SK-N-SH treated with all-trans-retinoic acid at 6 μM for 48 hours (cell line): ENCODE measurements around the gene APLN.

ENCODE experiments used
- ATAC-seq: fragments of 200-7000 bp; cut with Tn5 transposase; 3 replicates; pipeline ENCODE4 v1.9.1; 2020; ENCODE audit warnings: mild to moderate bottlenecking, moderate library complexity
- ARNTL ChIP-seq: fragments of 450-650 bp; formaldehyde crosslinking; IDR thresholded peaks from 2 replicates; pipeline ENCODE4 v1.5.0; 2020; ENCODE audit warnings: low read depth, mild to moderate bottlenecking, moderate library complexity, borderline replicate concordance
- CREB5 ChIP-seq: fragments of 250-450 bp; sonication (Bioruptor Pico); IDR thresholded peaks from 2 replicates; pipeline ENCODE4 v1.5.1; 2020; ENCODE audit warnings: low read depth, mild to moderate bottlenecking, moderate library complexity
- CSDC2 ChIP-seq: fragments of 250-450 bp; sonication (Bioruptor Pico); IDR thresholded peaks from 2 replicates; pipeline ENCODE4 v1.5.0; 2020; ENCODE audit warnings: mild to moderate bottlenecking, moderate library complexity
- CSRNP3 ChIP-seq: fragments of 250-450 bp; sonication (Bioruptor Pico); IDR thresholded peaks from 2 replicates; pipeline ENCODE4 v1.5.1; 2021; ENCODE audit warnings: mild to moderate bottlenecking, moderate library complexity
- ESRRG ChIP-seq: fragments of 250-450 bp; sonication (Bioruptor Pico); IDR thresholded peaks from 2 replicates; pipeline ENCODE4 v1.6.1; 2021; ENCODE audit warnings: mild to moderate bottlenecking
- GLIS3 ChIP-seq: fragments of 250-450 bp; sonication (Bioruptor Pico); IDR thresholded peaks from 2 replicates; pipeline ENCODE4 v1.5.0; 2020; ENCODE audit warnings: mild to moderate bottlenecking, moderate library complexity
- ISL1 ChIP-seq: fragments of 250-450 bp; sonication (Bioruptor Pico); IDR thresholded peaks from 2 replicates; pipeline ENCODE4 v2.1.2; 2022; ENCODE audit warnings: mild to moderate bottlenecking, moderate library complexity
- OSR1 ChIP-seq: fragments of 250-450 bp; sonication (Bioruptor Pico); IDR thresholded peaks from 2 replicates; pipeline ENCODE4 v1.8.0; 2022; ENCODE audit warnings: moderate library complexity, mild to moderate bottlenecking, inconsistent platforms
- PATZ1 ChIP-seq: fragments of 250-450 bp; sonication (Bioruptor Pico); IDR thresholded peaks from 2 replicates; pipeline ENCODE4 v1.8.0; 2020; ENCODE audit warnings: mild to moderate bottlenecking, moderate library complexity, borderline replicate concordance
- POU6F1 ChIP-seq: fragments of 250-450 bp; sonication (Bioruptor Pico); IDR thresholded peaks from 2 replicates; pipeline ENCODE4 v1.8.0; 2021; ENCODE audit warnings: low read depth, mild to moderate bottlenecking, moderate library complexity, borderline replicate concordance
- PPARA ChIP-seq: fragments of 250-450 bp; sonication (Bioruptor Pico); IDR thresholded peaks from 2 replicates; pipeline ENCODE4 v1.5.0; 2020; ENCODE audit warnings: mild to moderate bottlenecking, borderline replicate concordance
- RARB ChIP-seq: fragments of 250-450 bp; sonication (Bioruptor Pico); IDR thresholded peaks from 2 replicates; pipeline ENCODE4 v1.8.0; 2021; ENCODE audit warnings: mild to moderate bottlenecking, moderate library complexity
- SNAI2 ChIP-seq: fragments of 250-450 bp; sonication (Bioruptor Pico); IDR thresholded peaks from 2 replicates; pipeline ENCODE4 v1.5.0; 2020; ENCODE audit warnings: mild to moderate bottlenecking, moderate library complexity
- TCF4 ChIP-seq: fragments of 250-450 bp; sonication (Bioruptor Pico); IDR thresholded peaks from 2 replicates; pipeline ENCODE4 v1.8.0; 2021; ENCODE audit warnings: mild to moderate bottlenecking, moderate library complexity, borderline replicate concordance
- TOX ChIP-seq: fragments of 250-450 bp; sonication (Bioruptor Pico); IDR thresholded peaks from 2 replicates; pipeline ENCODE4 v1.8.0; 2021; ENCODE audit warnings: mild to moderate bottlenecking, moderate library complexity, borderline replicate concordance
- TSHZ2 ChIP-seq: fragments of 250-450 bp; sonication (Bioruptor Pico); IDR thresholded peaks from 2 replicates; pipeline ENCODE4 v1.5.0; 2020; ENCODE audit warnings: mild to moderate bottlenecking, moderate library complexity
- ZC3H10 ChIP-seq: fragments of 250-450 bp; sonication (Bioruptor Pico); IDR thresholded peaks from 2 replicates; pipeline ENCODE4 v1.5.1; 2021; ENCODE audit warnings: mild to moderate bottlenecking, moderate library complexity
- ZFP3 ChIP-seq: fragments of 250-450 bp; sonication (Bioruptor Pico); IDR thresholded peaks from 2 replicates; pipeline ENCODE4 v1.5.0; 2020; ENCODE audit warnings: mild to moderate bottlenecking, moderate library complexity
- ZNF565 ChIP-seq: fragments of 450-650 bp; formaldehyde crosslinking; conservative IDR thresholded peaks from 2 replicates; pipeline ENCODE4 v1.5.0; 2020; ENCODE audit warnings: low read depth, mild to moderate bottlenecking, moderate library complexity
- ZNF8 ChIP-seq: fragments of 450-650 bp; formaldehyde crosslinking; IDR thresholded peaks from 2 replicates; pipeline ENCODE4 v1.5.0; 2020; ENCODE audit warnings: mild to moderate bottlenecking, moderate library complexity

Gene APLN

GRCh38 chrX:129690435-129690834, 35.7 kb upstream of the APLN start (continued):
- TF ChIP-seq POU6F1 (CRISPR knock-in tag): no peak
- no peak for TF ChIP-seq TCF4 (CRISPR knock-in tag)
- no peak for TF ChIP-seq ARNTL (CRISPR knock-in tag)
- no peak for TF ChIP-seq ZC3H10 (CRISPR knock-in tag)
- no peak for TF ChIP-seq ZNF8
- TF ChIP-seq, all 23 proteins: peak for 0

GRCh38 chrX:129689796-129690195, 35.0 kb upstream of the APLN start:
- no peak for ATAC-seq
- TF ChIP-seq CSDC2 (CRISPR knock-in tag): no peak
- TF ChIP-seq RARB (CRISPR knock-in tag): no peak
- TF ChIP-seq ISL1 (CRISPR knock-in tag): no peak
- no peak for TF ChIP-seq TCF4 (CRISPR knock-in tag)
- TF ChIP-seq OSR1 (CRISPR knock-in tag): no peak
- no peak for TF ChIP-seq ZNF8
- no peak for TF ChIP-seq ZFP3 (CRISPR knock-in tag)
- no peak for TF ChIP-seq TOX (CRISPR knock-in tag)
- no peak for TF ChIP-seq ZNF565 (CRISPR knock-in tag)

GRCh38 chrX:129688097-129688496, 33.3 kb upstream of the APLN start:
- ATAC-seq: no peak
- no peak for TF ChIP-seq ZC3H10 (CRISPR knock-in tag)
- no peak for TF ChIP-seq PPARA (CRISPR knock-in tag)
- no peak for TF ChIP-seq CSDC2 (CRISPR knock-in tag)
- no peak for TF ChIP-seq TCF4 (CRISPR knock-in tag)
- no peak for TF ChIP-seq SNAI2 (CRISPR knock-in tag)
- TF ChIP-seq ZNF565 (CRISPR knock-in tag): no peak
- TF ChIP-seq RARB (CRISPR knock-in tag): no peak
- TF ChIP-seq ESRRG (CRISPR knock-in tag): no peak
- TF ChIP-seq PATZ1: no peak
- TF ChIP-seq CSRNP3 (CRISPR knock-in tag): no peak
- TF ChIP-seq ARNTL (CRISPR knock-in tag): no peak
- no peak for TF ChIP-seq ZNF8
- no peak for TF ChIP-seq TOX (CRISPR knock-in tag)
- TF ChIP-seq ISL1 (CRISPR knock-in tag): no peak
- TF ChIP-seq ZFP3 (CRISPR knock-in tag): no peak
- no peak for TF ChIP-seq GLIS3 (CRISPR knock-in tag)
- no peak for TF ChIP-seq POU6F1 (CRISPR knock-in tag)
- TF ChIP-seq CREB5 (CRISPR knock-in tag): no peak
- TF ChIP-seq TSHZ2 (CRISPR knock-in tag): no peak
